DOHH2 (cell line): ENCODE data around the gene TMEM74B.

Source experiments
- CTCF ChIP-seq: fragments of 200-600 bp; sonication (generic); IDR thresholded peaks from one replicate; pipeline ENCODE4 v1.5.1; 2014; ENCODE audit warnings: antibody characterized with exemption, mild to moderate bottlenecking, low read depth, low read length; ENCODE audit not compliant: poor library complexity, severe bottlenecking
- EZH2phosphoT487 ChIP-seq: fragments of 200-600 bp; sonication (generic); IDR thresholded peaks from 2 replicates; pipeline ENCODE4 v1.6.1; 2017; ENCODE audit warnings: borderline replicate concordance, mild to moderate bottlenecking, antibody characterized with exemption, low read length, moderate library complexity, mixed read lengths

DNA sequence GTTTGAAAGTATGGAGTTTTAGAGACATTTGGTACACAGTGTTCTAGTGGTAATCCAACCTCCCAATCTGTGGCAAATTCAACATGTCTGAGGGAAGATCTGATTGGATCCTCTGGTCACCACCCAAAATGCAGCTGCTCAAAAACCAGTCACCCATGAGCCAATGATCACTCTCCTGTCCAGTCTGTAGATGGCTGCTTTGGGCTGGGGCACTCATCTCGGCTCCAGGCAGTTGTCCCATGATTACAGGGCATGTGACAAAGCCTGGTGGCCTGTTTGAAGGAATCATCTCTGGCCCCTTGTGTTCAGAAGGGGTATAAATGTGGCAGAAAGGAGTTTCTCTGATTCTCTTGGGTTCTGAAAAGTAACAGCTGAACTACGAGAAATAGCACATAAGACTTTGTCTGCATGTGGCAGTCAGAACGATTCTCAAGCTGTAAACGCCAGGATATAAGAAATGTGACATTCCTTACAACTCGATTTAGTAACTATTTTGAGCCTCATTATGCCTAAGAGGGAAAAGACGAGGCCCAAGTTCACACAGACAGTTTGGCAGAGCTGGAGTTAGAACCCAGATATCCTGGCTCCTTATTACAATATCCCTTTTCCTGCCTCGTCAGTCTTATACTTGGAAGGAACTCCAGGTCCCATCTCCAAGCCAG is 14.6 kb upstream of the TMEM74B start:
- TF ChIP-seq CTCF = no peak
- TF ChIP-seq EZH2phosphoT487 = no peak
